ENCODE measurements around the gene DRAXIN.

DRAXIN gene

DNA sequence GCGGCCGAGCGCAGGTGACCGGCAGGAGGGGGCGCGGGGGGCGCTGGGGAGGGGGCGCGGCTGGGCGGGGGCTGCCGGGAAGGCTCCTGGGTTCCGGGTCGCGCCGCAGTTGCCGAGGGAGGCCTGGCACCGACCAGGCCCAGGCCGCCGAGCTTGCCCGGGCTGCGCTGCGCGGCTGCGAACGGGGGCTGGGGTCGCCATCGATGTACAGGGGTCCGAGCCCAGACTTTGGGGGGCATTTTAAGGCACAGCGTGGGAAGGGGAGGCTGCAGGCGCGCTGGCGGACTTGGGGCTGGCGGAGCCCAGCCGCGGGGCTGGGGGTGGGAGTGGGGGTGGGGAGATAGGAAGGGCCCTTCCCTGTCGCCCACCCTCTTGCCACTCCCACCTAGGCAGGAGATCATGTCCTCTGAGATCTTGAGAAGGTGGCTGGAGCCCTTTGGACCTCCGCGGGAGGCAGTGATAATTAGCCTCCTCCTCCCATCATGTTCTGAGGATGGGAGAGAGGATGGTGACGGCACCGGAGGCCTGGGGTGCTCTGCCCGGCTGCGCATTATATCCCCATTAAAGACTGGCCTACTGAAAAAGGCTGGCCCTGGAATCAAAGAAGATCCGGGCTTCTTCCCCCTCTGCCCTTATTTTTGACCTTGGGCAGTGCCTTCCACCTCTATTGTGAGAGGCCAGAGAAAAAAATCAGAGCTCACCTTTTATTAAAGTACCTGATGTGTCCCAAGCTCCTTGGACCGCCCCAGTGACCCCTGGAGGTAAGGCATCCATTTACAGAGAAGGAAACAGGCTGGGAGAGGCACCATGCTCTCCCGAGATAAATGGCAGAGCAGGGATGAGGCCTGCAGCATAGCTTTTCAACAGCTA, 36.3 kb upstream of the DRAXIN start:
- DNase-seq (ENCODE audit: low read depth in 3 of 3): no peak

DNA sequence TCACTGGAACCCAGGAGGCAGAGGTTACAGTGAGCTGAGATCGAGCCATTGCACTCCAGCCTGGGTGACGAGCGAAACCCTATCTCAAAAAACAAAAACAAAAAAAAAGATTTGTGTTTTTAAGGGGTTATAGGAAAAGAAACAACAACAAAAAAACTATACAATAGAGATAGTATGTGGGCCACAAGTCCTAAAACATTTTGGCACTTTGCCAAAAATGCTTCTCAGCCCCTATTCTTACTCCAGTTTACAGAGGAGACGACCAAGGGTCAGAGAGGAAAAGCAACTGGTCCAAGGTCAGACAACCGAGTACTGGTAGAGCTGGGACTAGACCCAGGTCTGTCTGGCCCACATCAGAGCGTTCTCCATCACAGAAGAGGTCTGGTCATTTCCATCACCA, 33.9 kb upstream of the DRAXIN start:
- DNase-seq (ENCODE audit: low read depth in 3 of 3): no peak

- no peak for DNase-seq (ENCODE audit: low read depth in 3 of 3)
Observed at GRCh38 chr1:11658542-11658941, 33.0 kb upstream of the DRAXIN start.

GRCh38 chr1:11659748-11660147, 31.8 kb upstream of the DRAXIN start:
- no peak for DNase-seq (ENCODE audit: low read depth in 3 of 3)

DNA sequence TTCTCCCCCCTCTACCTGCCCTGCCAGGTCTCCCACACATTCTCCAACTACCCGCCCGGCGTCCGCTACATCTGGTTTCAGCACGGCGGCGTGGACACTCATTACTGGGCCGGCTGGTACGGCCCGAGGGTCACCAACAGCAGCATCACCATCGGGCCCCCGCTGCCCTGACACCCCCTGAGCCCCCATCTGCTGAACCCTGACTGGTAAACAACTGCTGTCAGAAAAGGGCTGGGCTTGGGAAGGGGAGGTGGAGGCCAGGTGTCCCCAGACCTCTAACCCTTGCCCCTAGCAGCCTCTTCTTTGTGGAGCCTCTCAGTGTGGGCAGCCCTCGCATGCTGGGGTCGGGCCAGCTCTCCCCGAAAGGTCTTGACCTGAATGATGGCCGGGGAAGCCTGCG, 30.4 kb upstream of the DRAXIN start:
- no peak for DNase-seq (ENCODE audit: low read depth in 3 of 3)

- peak; percentile 44 to 56 (median 44) for DNase-seq (ENCODE audit: low read depth in 3 of 3)
Observed at GRCh38 chr1:11664336-11665065, 27.0 kb upstream of the DRAXIN start.

DNA sequence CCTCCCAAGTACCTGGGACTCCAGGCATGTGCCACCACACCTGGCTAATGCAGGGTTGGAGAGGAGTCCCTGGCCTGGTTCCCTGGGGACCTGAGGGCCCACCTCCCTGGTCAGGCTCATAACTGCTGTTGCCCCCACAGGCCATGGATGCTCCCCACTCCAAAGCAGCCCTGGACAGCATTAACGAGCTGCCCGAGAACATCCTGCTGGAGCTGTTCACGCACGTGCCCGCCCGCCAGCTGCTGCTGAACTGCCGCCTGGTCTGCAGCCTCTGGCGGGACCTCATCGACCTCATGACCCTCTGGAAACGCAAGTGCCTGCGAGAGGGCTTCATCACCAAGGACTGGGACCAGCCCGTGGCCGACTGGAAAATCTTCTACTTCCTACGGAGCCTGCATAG, 23.0 kb upstream of the DRAXIN start:
- DNase-seq (ENCODE audit: low read depth in 3 of 3): no peak

GRCh38 chr1:11670747-11671146, 20.8 kb upstream of the DRAXIN start:
- no peak for DNase-seq (ENCODE audit: low read depth in 3 of 3)

GRCh38 chr1:11671205-11671543, 20.3 kb upstream of the DRAXIN start:
- no peak for DNase-seq (ENCODE audit: low read depth in 3 of 3)

DNA sequence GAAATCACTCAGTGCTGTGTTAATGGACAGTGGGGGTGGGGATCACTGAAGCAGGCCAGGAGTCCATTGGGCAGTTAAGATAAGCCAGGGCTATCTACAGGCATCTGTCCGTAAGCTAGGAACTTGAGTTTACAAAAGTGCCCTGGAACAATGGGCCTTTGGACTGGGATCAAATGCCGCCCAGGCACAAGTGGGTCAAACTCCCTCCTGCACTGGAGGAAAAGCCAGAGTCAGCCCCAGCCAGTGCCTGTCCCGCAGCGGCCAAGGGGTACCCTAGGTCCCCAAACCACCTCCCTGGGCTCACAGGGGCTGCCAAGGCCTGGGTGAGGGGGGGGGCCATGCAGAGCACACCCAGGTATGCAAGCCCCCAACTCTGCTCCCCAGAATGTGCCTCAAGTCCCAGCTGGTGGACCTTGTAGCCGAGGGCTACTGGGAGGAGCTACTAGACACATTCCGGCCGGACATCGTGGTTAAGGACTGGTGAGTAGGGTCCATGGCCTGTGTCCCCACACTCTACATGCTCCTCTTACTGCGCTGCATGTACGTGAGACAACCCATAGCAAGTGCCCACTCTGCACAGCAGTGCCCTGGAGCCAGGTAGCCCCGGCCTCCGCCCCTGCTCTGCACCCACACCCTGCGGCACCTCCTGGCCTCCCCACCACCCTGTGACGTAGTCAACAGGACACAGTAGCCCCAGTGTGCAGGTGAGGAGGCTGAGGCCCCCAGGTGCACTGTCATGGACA, 19.8 kb upstream of the DRAXIN start:
- DNase-seq (ENCODE audit: low read depth in 3 of 3): no peak

DNA sequence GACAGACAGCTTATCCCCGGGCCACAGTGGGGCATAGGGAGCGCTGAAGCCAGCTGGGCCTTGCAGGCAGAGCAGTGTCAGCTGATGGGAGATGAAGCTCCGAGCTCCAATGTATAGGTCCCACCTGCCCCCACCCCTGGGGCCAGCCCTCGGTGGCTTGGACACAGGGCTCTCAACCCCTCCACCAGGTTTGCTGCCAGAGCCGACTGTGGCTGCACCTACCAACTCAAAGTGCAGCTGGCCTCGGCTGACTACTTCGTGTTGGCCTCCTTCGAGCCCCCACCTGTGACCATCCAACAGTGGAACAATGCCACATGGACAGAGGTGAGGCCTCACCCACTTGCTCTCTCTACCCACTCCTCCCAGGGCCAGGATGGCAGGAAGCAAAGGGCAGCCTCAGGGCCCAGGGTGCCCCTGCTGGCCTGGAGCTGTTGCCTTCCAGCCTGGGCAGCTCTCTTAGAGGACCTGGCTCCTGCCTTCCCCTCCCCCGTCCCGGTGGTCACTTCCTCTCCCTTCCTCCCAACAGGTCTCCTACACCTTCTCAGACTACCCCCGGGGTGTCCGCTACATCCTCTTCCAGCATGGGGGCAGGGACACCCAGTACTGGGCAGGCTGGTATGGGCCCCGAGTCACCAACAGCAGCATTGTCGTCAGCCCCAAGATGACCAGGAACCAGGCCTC, 18.3 kb upstream of the DRAXIN start:
- DNase-seq (ENCODE audit: low read depth in 3 of 3): no peak

DNA sequence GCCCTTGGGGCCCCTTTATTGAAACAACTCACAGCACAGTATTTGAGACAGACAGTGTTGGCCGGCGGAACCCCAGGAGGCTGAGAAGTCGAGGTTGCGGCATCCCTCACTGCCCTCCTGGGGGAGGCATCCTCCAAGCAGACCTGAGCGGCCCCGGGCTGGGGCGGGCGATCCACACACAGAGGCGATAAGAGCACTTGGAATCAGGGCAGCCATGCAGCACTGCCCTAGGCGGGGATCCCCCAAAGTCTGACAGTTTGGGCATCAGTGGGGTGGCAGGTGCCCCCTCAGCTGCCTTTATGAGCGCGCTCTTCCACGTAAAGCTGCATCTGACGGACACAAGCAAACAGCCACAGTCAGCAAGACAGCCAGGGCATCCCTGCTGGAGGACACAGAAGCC, 17.0 kb upstream of the DRAXIN start:
- DNase-seq (ENCODE audit: low read depth in 3 of 3): no peak

DNA sequence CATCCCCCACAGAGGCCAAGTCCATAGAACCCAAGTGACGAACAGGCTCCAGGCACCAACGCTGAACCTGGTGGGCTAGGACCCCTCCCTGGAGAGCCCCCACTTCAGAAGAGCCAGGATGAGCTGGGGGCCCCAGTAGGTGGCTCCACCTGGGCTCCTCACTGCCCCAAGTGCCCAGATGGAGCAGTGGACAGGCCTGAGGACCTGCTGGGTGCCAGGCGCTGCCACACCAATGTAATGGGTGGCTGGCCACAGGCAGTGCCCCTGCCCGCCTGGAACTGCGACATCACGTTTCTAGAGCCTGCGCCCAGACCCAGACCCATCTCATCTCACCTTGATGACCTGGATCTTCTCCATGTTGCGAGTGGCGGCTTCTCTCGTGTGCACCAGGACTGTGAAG, 16.2 kb upstream of the DRAXIN start:
- no peak for DNase-seq (ENCODE audit: low read depth in 3 of 3)

DNA sequence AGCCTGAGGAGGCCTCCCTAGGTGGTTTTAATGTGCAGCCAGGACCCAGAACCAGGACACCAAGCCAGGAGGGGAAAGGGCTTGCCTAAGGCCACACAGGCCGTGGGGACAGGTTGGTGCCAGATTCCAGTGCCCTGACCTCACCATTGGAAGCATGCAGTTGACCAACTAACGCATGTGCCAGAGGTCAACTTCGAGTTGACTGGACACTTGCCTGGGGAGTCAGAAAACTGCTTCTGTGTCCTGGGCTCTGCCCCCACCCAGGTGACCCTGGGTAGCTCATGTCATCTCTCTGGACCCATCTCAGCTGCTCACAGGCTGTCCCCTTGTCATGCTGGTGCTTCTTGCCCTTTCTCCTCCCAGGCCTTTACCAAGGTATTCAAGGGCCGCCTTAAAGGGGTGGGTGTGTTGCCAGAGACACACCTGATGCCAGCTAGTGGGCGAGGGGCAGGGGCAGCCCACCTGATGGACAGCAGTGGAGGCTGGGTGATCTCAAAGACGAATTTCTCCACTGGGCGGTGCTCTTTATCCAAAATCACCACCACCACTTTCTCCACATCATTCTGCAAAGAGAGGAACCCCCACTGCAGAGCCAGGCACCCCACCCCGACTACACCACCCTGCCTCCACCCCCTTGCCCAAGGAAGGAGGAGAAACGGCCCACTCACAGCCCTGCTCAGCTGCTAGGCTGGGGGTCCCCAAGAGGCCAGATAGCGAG, 15.0 kb upstream of the DRAXIN start:
- DNase-seq (ENCODE audit: low read depth in 3 of 3): no peak

- DNase-seq (ENCODE audit: low read depth in 3 of 3): no peak
Observed at GRCh38 chr1:11678442-11678841, 13.1 kb upstream of the DRAXIN start.

DNA sequence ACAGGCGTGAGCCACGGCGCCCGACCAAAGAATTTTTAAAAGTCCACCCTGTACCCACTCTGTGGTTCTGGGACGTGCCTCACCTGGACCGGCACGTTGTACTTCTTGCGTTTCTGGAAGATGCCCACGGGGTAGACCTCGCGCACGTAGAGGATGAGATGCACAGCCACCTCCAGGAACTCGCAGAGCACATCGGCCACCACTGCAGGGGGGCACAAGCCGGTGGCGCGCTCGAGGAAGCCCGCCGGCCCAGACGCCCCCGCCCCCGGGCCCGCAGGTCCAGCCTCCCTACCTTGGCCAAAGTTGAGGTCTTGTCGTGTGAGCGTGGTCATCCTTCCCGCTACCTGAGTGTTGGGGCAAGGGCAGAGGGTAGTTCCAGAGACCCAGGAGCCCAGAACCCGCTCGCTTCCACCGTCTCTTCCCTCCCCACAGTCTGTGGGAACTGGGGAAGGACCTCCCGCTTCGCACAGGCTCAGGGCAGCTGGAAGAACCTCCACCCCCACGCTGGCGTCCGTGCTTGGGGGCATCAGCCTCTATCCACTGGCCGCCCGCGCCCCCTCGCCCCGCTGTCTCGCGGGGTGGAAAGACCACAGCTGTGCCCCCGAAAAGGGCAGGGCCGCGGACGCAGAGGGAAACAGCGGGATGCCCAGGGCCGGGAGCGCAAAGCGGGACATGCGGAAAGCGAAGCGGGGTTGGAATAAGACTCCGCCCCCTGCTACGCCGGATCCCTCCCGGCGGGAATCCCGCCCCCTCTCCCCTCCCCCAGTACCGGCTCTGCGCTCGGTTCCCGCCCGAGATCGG, 11.0 kb upstream of the DRAXIN start:
- no peak for DNase-seq (ENCODE audit: low read depth in 3 of 3)

DNA sequence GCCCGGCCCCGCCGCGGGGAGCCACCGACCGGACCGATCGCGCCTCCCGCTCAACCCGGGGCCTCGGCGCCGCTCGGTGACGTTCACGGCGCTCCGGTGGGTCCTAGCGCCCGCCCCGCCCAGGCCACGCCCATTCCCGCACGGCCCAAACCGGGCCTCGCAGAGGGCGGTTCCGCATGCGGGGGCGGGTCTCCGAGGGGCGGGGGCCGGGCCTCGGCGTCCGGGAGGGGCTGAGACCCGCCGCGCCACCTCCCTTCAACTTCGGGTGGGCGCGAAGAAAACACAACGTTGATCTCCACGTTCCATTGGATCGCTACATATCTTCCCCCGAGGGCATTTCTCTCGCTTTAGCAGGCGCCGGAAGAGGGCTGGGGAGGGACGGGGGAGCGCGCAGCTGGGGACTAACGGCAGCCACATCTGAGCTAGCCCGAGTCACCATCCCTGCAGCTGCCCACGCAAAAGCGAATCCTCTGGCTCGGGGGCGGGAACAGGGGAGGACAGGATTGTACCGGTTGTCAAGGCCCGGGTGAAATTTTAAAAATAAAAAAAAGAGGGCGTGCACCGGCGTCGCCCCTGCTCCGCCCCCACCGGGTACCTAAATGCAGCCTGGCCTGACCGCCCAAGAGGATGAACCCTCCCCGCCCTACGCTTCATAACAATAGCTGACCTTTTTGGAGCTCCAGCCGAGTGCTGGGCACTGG, 10.3 kb upstream of the DRAXIN start, which contains the start of gene MAD2L2:
TSS of gene MAD2L2 (minus strand) at position 78 of the 701 bp plus-strand sequence. CDS start 547 bp downstream, outside the sequence.
- peak; percentile 80 to 93 (median 85) for DNase-seq (ENCODE audit: low read depth in 3 of 3)

GRCh38 chr1:11682287-11682771, 9.2 kb upstream of the DRAXIN start:
- DNase-seq (ENCODE audit: low read depth in 3 of 3): no peak

GRCh38 chr1:11682799-11683198, 8.7 kb upstream of the DRAXIN start:
- DNase-seq (ENCODE audit: low read depth in 3 of 3): no peak

DNA sequence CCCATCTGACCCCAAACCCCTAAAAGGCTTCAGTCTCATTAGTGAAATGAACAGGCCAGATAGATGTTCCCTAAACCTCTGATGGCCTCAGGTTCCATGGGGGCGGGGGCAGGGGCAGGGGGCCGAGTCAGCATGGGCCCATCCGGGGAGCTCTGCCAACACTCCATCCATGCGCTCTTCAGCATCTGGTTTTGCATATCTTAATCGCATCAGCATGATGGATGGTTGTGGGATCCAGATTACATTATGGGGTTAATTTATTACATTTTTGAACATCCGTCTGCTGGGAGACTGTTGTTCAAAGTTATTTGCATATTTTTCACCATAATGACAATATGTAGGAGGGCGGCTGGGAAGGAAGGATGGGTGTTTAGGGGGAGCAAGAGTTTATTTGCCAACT, 7.4 kb upstream of the DRAXIN start:
- DNase-seq (ENCODE audit: low read depth in 3 of 3): no peak

Data from stimulated activated CD4-positive, alpha-beta T cell treated with anti-CD3 and anti-CD28 coated beads, TNF-alpha, amount 100 ng/mL, for 4 hours (primary cell).